Fibroblast of mammary gland (primary cell): ENCODE data around the gene VTCN1.

Experiments used
- DNase-seq: peaks from one replicate; pipeline ENCODE4 v3.0.0-alpha.2; 2010; ENCODE audit warnings: low read depth
- H3K4me3 ChIP-seq: 2 replicates; pipeline ENCODE4 v1.5.1; 2011; ENCODE audit warnings: low read depth, mild to moderate bottlenecking, low read length, moderate library complexity; ENCODE audit not compliant: control insufficient read depth
- TF ChIP-seq, protein P1 (sequence below): conservative IDR thresholded peaks from 2 replicates; pipeline ENCODE4 v1.5.1; 2011; ENCODE audit warnings: low read depth, low read length, inconsistent platforms; ENCODE audit not compliant: control insufficient read depth, insufficient read depth

VTCN1 gene

DNA sequence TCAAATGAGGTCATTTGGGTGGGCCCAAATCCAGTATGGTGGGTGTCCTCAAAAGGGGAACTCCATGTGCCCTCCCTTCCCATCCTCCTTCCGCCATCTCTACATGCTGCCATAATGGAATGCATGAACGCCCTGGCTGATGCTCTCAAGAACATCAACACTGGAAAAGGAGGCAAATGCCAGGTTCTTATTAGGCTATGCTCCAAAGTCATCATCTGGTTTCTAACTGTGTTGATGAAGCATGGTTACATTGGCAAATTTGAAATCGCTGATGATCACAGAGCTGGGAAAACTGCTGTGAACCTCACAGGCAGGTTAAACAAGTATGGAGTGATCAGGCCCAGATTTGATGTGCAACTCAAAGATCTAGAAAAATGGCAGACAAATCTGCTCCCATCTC lies 72.6 kb downstream of the VTCN1 start:
- H3K4me3 ChIP-seq = no peak overlapping the region
- TF ChIP-seq, protein P1, sequence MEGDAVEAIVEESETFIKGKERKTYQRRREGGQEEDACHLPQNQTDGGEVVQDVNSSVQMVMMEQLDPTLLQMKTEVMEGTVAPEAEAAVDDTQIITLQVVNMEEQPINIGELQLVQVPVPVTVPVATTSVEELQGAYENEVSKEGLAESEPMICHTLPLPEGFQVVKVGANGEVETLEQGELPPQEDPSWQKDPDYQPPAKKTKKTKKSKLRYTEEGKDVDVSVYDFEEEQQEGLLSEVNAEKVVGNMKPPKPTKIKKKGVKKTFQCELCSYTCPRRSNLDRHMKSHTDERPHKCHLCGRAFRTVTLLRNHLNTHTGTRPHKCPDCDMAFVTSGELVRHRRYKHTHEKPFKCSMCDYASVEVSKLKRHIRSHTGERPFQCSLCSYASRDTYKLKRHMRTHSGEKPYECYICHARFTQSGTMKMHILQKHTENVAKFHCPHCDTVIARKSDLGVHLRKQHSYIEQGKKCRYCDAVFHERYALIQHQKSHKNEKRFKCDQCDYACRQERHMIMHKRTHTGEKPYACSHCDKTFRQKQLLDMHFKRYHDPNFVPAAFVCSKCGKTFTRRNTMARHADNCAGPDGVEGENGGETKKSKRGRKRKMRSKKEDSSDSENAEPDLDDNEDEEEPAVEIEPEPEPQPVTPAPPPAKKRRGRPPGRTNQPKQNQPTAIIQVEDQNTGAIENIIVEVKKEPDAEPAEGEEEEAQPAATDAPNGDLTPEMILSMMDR = no peak
- DNase-seq = no peak

DNA sequence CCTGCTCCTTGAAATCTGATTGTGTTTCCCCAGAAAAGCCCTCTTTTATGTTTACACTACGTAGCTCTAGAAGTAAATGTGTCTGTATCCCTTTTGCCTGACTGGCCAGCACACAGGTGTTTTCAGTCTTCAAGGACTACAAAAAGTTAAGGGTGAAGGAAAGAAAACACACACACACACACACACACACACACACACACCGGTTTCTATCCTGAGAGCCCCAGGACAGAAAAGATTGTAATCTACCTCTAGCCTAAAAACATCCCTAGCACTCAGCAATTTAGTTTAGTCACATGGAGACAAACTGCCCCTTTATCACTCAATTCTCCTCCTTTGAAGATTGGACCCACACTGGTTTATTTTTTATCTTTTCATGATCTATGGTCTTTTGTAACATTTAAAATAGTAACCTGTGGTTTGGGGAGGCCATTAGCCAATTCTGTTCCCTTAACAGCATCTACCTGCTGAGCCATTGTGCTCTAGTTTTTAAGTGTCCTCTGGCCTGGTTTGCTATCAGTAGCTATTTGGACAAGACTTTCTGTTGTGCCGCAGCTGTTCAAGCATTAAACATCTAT lies 73.4 kb downstream of the VTCN1 start:
- DNase-seq = no peak
- TF ChIP-seq, protein P1 = no peak

DNA sequence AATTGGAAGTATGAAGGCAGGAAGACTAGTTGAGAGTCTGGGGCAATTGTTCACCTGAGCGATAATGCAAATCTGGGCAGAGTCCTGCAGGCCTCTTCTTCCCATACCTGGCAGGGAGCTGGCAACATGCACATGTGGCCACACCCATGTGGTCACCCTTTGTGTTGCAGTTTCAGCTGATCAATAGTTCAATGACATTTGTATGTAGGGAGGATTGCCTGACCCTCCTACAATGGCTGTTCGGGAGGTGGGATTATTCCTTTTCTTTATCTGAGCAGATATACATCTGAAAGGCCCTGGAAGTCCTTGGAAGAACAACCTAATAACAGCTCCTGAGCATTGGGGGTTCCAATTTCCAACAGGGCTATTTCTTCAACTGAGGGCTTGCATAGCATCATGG lies 74.0 kb downstream of the VTCN1 start:
- no peak for DNase-seq
- TF ChIP-seq, protein P1 = no peak
- no peak overlapping the region for H3K4me3 ChIP-seq

More for the DNA sequence above, 73.4 kb downstream of the VTCN1 start:
- no peak overlapping the region for H3K4me3 ChIP-seq

DNA sequence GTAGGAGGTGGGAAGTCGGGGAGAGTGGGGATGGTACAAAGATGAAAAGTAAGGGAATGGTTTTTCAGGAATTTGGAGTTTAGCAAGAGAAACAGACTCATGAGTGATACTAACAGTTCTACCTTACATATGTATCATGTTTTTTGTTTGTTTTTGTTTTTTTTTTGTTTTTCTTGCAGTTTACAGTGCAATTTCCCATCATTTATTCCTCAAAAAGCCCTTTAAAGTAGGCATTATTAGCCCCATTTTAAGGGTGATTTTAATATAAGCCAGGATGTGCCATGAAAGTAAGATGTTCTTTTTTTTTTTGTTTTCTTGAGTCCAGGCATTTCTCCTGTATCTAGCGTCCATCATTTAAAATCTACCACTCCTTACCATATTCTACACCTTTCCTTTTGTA lies 75.4 kb downstream of the VTCN1 start:
- no peak for DNase-seq
- H3K4me3 ChIP-seq = no peak overlapping the region
- TF ChIP-seq, protein P1 = no peak

DNA sequence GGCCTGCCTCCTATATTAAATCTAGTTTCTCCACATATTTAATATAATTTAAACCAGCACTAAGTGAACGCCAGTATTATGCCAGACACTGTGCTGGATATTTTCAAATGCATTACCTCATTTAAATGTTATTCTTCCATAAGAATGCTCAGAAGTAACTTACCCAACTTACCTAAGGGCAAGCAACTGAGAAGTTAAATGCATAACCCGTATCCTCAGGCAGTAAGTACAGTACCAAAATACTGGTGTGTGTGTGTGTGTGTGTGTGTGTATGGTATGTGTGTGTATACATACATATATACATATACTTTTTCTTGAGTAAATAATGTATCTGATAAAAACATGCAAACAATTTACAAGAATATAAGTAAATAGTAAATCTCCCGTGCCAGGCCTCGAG lies 80.2 kb downstream of the VTCN1 start:
- TF ChIP-seq, protein P1 = no peak
- H3K4me3 ChIP-seq = no peak overlapping the region
- no peak for DNase-seq

DNA sequence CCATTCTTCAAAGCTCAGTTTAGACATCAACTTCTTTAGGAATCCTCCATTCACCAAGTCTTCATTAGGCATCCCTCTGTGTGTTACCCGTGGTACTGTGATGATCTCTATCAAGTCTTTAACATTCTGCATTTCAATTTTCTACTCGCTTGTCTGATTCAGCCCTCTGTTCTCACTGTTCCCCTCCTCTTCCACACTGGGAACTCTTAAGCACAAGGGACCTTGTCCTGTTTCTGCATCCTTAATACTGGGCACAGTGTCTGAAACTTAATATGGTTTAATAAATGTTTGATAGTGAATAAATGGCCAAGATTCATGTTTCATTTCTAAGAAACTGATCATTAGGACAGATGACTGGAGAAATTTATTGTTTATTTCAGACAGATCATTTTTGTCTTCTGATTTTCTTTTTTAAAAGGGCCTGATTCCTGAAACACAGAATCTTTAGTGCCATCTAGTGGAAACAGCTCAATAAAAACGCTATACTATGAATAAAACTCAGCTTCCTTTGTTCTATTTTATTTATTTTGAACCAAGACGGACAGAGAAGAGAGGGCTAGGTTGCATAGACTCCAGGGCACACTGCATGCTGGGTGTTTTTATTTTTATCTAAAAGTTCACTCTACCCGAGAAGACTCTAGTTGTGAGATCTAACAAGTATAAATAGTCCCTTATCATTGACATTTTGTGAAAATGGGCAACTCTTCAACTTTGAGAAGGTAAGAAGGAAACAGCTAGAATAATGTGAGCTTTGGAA lies 82.2 kb downstream of the VTCN1 start:
- no peak overlapping the region for H3K4me3 ChIP-seq
- TF ChIP-seq, protein P1 = peak; percentile 51
- peak; percentile 64 for DNase-seq

DNA sequence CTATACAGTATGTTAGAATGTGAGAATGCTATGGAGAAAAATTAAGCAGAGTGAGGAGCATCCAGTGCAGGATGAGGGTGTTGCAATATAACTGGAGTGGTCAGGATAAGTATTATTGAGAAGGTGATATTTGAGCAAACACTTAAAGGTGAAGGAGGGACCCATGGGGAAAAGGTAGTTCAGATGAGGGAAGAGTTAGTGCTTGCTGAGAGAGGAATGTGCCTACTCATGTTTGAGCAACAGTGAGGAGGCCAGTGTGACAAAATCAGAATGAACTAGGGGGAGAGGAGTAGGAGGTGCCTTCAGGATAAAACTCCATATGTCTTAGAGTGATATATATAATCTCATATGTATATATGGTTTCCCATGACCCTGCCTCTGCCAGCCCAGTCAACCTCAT lies 82.9 kb downstream of the VTCN1 start:
- TF ChIP-seq, protein P1 = no peak
- no peak for DNase-seq
- no peak overlapping the region for H3K4me3 ChIP-seq
